Right cardiac atrium (tissue), 5 donors: ENCODE data around the gene ABCG2. TPM values are rescaled to one million over a fixed set of nuclear protein-coding genes. Genes with fewer than 3 reads are reported as not detected.

ENCODE experiments used
- ATAC-seq, 2 donors: fragments of 200-7000 bp; cut with Tn5 transposase; one replicate each; pipeline versions ENCODE4 v1.8.0 to v1.9.1; 2020; ENCODE audit warnings: moderate library complexity in 2 of 2, mild to moderate bottlenecking in 1 of 2
- DNase-seq, 3 donors: peaks; one replicate each; pipeline ENCODE4 v3.0.0-alpha.2; 2020
- H3K27ac ChIP-seq: one replicate; pipeline ENCODE4 v1.5.1; 2013; ENCODE audit warnings: mild to moderate bottlenecking, low read length, control low read depth, moderate library complexity
- H3K27me3 ChIP-seq: one replicate; pipeline ENCODE4 v1.6.1; 2013; ENCODE audit not compliant: control insufficient read depth, insufficient read depth
- H3K4me1 ChIP-seq: one replicate; pipeline ENCODE4 v1.6.1; 2013; ENCODE audit warnings: low read length; ENCODE audit not compliant: control insufficient read depth, insufficient read depth
- H3K4me3 ChIP-seq: one replicate; pipeline ENCODE4 v1.5.1; 2013; ENCODE audit warnings: low read length, control low read depth
- H3K9me3 ChIP-seq: one replicate; pipeline ENCODE4 v1.6.1; 2013; ENCODE audit warnings: low read length; ENCODE audit not compliant: control insufficient read depth
- WGBS: extraction: QIAGEN DNeasy Blood & Tissue Kit; methylation state at CpG from one replicate; pipeline ENCODE4 v1.1.7; 2013; 5-methylcytosine and 5-hydroxymethylcytosine counted together
- intact Hi-C, 4 donors: fragments of 100-400 bp; cut with DNase I; formaldehyde crosslinking; loops; one replicate each; pipeline versions ENCODE4 v1.11.0 to v1.14.0; 2022 to 2023
- polyA plus RNA-seq: library from polyadenylated mRNA; stranded (reverse); fragments of 200-250 nt; gene quantifications from one replicate; pipeline ENCODE4 v1.2.3, GENCODE V29; 2013
- total RNA-seq, 4 donors: library from RNA; stranded (reverse); fragmentation: NEBNext Ultra II Directional; extraction: Animal tissue kit (Norgen Biotek cat#: 25700); gene quantifications; one replicate each; pipeline ENCODE4 v1.2.1, GENCODE V29; 2021
- donor health status: healthy with polysubstance abuse.
- donor health status: DM: no; HTN: yes; CAD: no.
- donor health status: DM: no; HTN: no; CAD: no.
- donor health status: DM: no; HTN: yes; CAD: no; lungs with severe emphysema.
- donor health status: DM: yes; HTN: yes; CAD: no.

Gene ABCG2
- total and polyA plus RNA-seq, 5 donors = 0.97 to 4.0 (median 1.9) TPM

DNA sequence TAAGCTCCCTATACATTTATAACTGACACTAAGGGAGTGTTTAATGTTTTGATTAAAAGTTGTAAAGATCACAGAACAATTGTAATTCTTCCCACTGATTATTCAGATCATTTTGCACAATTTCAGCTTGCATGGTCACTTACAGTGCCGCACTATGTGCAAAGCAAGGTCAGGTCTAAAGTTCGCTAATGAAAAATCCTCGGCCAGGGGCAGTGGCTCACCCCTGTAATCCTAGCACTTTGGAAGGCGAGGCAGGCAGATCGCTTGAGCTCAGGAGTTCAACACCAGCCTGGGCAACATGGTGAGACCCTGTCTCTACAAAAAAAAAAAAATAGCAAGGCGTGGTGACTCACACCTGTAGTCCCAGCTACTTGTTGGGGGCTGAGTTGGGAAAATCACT lies 94.0 kb downstream of the ABCG2 start:
- Histone ChIP-seq H3K9me3 (no peaks in the 10 kb centered on the region), H3K27me3 (no peaks in the 10 kb centered on the region), H3K27ac (no peak overlapping the region), H3K4me1 (peaks cover 2% of the 10 kb centered on the region), H3K4me3 (no peak overlapping the region)
- intact Hi-C loops = no loop called here
- ATAC-seq = no peak
- 96% methylated on average over 6 of the region's 6 CpGs for WGBS
- DNase-seq = no peak

GRCh38 chr4:88063634-88064296 lies 94.7 kb downstream of the ABCG2 start:
- DNase-seq (no peak), ATAC-seq (no peak)
- Histone ChIP-seq H3K4me3 (no peak overlapping the region), H3K27me3 (no peaks in the 10 kb centered on the region), H3K4me1 (peaks cover 2% of the 10 kb centered on the region), H3K9me3 (no peaks in the 10 kb centered on the region), H3K27ac (no peak overlapping the region)
- 92% methylated on average over 5 of the region's 5 CpGs for WGBS
- intact Hi-C loops = no loop called here

DNA sequence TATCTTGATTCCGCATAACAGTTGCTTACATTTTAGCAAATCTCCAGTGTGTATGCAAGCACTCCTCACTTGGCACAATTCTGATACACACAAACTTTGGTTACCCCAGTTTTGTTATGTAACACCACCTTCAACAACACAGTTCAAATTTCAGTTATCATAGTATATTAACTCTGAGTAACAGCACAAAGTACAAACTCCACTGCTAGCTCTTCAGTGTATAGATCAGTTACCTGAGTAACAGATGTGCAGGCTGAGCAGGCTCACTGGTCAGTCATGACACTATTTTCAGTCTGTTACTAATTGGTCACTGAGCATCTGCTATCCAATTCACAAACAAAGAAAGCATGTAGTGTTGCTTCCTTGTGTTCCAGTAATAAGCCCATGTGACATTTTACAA lies 95.6 kb downstream of the ABCG2 start:
- Histone ChIP-seq H3K27ac (no peak overlapping the region), H3K27me3 (no peaks in the 10 kb centered on the region), H3K4me1 (peaks cover 2% of the 10 kb centered on the region), H3K9me3 (no peaks in the 10 kb centered on the region), H3K4me3 (no peak overlapping the region)
- no peak for DNase-seq
- ATAC-seq = no peak
- intact Hi-C loops = no loop called here
- 97% methylated on average over 1 of the region's 1 CpG for WGBS

DNA sequence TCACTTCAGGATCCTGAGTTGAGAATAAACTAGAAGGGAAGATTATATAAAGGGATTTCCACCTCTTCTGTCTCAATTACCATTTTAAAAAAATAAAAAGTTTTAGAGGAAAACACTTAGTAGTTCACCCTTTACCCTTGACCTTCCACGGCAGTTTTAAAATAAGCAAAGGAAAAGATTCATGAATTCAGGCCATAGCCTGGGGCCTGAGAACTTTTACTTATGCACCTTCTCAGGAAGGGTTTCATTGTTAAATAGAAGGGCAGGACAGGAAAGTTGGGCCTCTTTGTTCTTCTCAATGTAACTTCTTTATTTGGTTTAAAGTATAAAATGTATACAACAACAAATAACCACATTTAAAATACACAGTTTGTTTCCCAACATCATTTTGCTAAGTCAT lies 96.1 kb downstream of the ABCG2 start:
- H3K4me1 ChIP-seq = peaks cover 2% of the 10 kb centered on the region
- H3K4me3 ChIP-seq = no peak overlapping the region
- no peaks in the 10 kb centered on the region for H3K27me3 ChIP-seq
- ATAC-seq (no peak), DNase-seq (no peak)
- intact Hi-C loops = no loop called here
- WGBS = 74% methylated on average over 1 of the region's 1 CpG
- H3K9me3 ChIP-seq = no peaks in the 10 kb centered on the region
- H3K27ac ChIP-seq = no peak overlapping the region

DNA sequence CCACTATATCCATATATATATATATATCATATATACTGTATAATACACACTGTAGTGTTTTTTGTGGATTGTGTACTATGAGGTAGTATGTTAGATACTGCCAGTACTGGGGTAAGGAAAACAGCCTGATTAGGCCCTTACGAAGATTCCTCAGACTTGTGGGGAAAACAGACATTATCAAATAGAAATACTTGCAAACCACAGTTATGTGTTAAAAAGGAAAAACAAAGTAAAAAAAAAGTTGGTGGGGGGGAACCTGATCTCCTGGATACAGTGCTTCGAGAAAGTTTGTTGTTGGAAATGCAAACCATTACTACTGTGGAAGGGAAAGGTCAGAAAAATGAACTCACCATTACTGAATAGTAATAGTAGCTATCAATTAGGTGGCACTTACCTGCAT lies 98.0 kb downstream of the ABCG2 start:
- Histone ChIP-seq H3K27ac (no peak overlapping the region), H3K4me3 (no peak overlapping the region), H3K27me3 (no peaks in the 10 kb centered on the region), H3K9me3 (no peaks in the 10 kb centered on the region), H3K4me1 (peaks cover 2% of the 10 kb centered on the region)
- no peak for ATAC-seq
- DNase-seq = no peak
- intact Hi-C loops = no loop called here
- 87% methylated on average over 2 of the region's 2 CpGs for WGBS

- H3K9me3 ChIP-seq = no peaks in the 10 kb centered on the region
- intact Hi-C loops = no loop called here
- DNase-seq = no peak
- WGBS = 40% methylated on average over 2 of the region's 2 CpGs
- no peak for ATAC-seq
- H3K27ac ChIP-seq = no peak overlapping the region
- H3K4me1 ChIP-seq = peaks cover 2% of the 10 kb centered on the region
- no peak overlapping the region for H3K4me3 ChIP-seq
- H3K27me3 ChIP-seq = no peaks in the 10 kb centered on the region
Measured at GRCh38 chr4:88059766-88060165, 98.7 kb downstream of the ABCG2 start.

GRCh38 chr4:88058295-88058694 lies 100.1 kb downstream of the ABCG2 start:
- intact Hi-C loops = no loop called here
- DNase-seq (no peak), ATAC-seq (no peak)
- Histone ChIP-seq H3K9me3 (no peaks in the 10 kb centered on the region), H3K27me3 (no peaks in the 10 kb centered on the region), H3K27ac (no peak overlapping the region), H3K4me3 (no peak overlapping the region), H3K4me1 (peaks cover 2% of the 10 kb centered on the region)
- 95% methylated on average over 3 of the region's 3 CpGs for WGBS

GRCh38 chr4:88054901-88055300 lies 103.5 kb downstream of the ABCG2 start:
- 96% methylated on average over 3 of the region's 3 CpGs for WGBS
- no peak overlapping the region for H3K4me3 ChIP-seq
- DNase-seq = no peak
- peaks cover 2% of the 10 kb centered on the region for H3K4me1 ChIP-seq
- H3K27ac ChIP-seq = no peak overlapping the region
- H3K9me3 ChIP-seq = no peaks in the 10 kb centered on the region
- no peaks in the 10 kb centered on the region for H3K27me3 ChIP-seq
- intact Hi-C loops = no loop called here
- ATAC-seq = peak; percentile 55 to 63

DNA sequence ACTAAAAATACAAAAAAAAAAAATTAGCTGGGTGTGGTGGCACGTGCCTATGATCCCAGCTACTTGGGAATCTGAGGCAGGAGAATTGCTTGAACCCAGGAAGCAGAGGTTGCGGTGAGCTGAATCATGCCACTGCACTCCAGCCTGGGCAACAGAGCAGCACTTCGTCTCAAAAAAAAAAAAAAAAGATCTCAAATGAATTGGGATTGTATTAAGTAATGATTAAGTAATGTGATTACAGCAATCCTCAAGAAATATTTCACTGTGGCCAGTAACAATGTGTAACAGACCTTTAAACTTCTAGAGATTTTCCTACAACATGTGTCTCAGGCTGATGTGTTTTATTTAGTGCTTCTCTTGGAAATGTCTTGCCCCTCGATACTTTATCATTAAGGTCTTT lies 104.2 kb downstream of the ABCG2 start:
- intact Hi-C loops = no loop called here
- Histone ChIP-seq H3K4me1 (no peaks in the 10 kb centered on the region), H3K9me3 (no peaks in the 10 kb centered on the region), H3K27me3 (no peaks in the 10 kb centered on the region), H3K4me3 (no peak overlapping the region), H3K27ac (no peak overlapping the region)
- ATAC-seq = no peak
- no peak for DNase-seq
- 84% methylated on average over 4 of the region's 4 CpGs for WGBS

DNA sequence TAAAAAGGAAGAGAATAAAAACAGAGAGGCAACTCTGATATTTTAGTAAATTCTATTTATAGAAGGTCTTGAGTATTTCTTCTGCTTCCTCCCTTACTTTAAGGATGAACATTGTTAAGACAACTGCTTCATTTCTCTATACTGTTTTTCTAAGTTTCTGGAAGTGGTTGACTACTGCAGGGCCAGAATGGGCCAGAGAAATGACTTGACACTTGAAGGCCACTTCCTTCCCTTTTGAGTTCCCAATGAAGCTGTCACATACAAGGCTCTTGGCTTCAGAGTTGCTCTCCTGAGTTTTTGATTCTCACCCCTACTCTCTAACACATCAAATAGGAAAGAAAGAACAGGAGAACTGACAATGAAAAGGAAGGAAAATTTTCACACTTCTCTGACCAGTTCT lies 113.4 kb downstream of the ABCG2 start:
- H3K9me3 ChIP-seq = no peaks in the 10 kb centered on the region
- intact Hi-C loops = no loop called here
- no peak overlapping the region for H3K27ac ChIP-seq
- no peaks in the 10 kb centered on the region for H3K27me3 ChIP-seq
- no peak for ATAC-seq
- H3K4me1 ChIP-seq = peaks cover 5% of the 10 kb centered on the region
- no peak overlapping the region for H3K4me3 ChIP-seq
- no peak for DNase-seq

GRCh38 chr4:88043586-88044340 lies 114.7 kb downstream of the ABCG2 start:
- peaks cover 5% of the 10 kb centered on the region for H3K4me1 ChIP-seq
- intact Hi-C loops = no loop called here
- ATAC-seq (no peak), DNase-seq (no peak)
- no peak overlapping the region for H3K27ac ChIP-seq
- 84% methylated on average over 8 of the region's 8 CpGs for WGBS
- no peaks in the 10 kb centered on the region for H3K27me3 ChIP-seq
- H3K4me3 ChIP-seq = no peak overlapping the region
- H3K9me3 ChIP-seq = no peaks in the 10 kb centered on the region
